Ureter (tissue), 1 donor: Measurements from ENCODE around the gene LRRC4C. TPM values are rescaled to one million over a fixed set of nuclear protein-coding genes. Genes with fewer than 3 reads are reported as not detected.

Experiments
- DNase-seq: peaks from one replicate; pipeline ENCODE4 v3.0.0-alpha.2; 2020; ENCODE audit warnings: low spot score
- total RNA-seq: library from RNA; stranded (reverse); gene quantifications from one replicate; pipeline ENCODE4 v1.2.4, GENCODE V29; 2023
- donor health status: DM: yes; HTN: yes; CAD: no.

Gene LRRC4C
- total RNA-seq, 1 donor from 2014 or later = 3.6 TPM

GRCh38 chr11:41414771-41415440 lies 44.5 kb downstream of the LRRC4C start:
- no peak for DNase-seq

- no peak for DNase-seq
Measured at GRCh38 chr11:41413843-41414242, 45.6 kb downstream of the LRRC4C start.

GRCh38 chr11:41405812-41406211 lies 53.6 kb downstream of the LRRC4C start:
- DNase-seq = no peak

GRCh38 chr11:41404109-41404508 lies 55.3 kb downstream of the LRRC4C start:
- DNase-seq = no peak

- no peak for DNase-seq
Measured at GRCh38 chr11:41403458-41403857, 56.0 kb downstream of the LRRC4C start.

- DNase-seq = no peak
Measured at GRCh38 chr11:41400819-41401382, 58.6 kb downstream of the LRRC4C start.

- DNase-seq = no peak
Measured at GRCh38 chr11:41400124-41400523, 59.3 kb downstream of the LRRC4C start.

GRCh38 chr11:41399323-41399722 lies 60.1 kb downstream of the LRRC4C start:
- no peak for DNase-seq

GRCh38 chr11:41398175-41398574 lies 61.3 kb downstream of the LRRC4C start:
- no peak for DNase-seq

- DNase-seq = no peak
Measured at GRCh38 chr11:41394521-41395195, 64.8 kb downstream of the LRRC4C start.

GRCh38 chr11:41392596-41392995 lies 66.9 kb downstream of the LRRC4C start:
- no peak for DNase-seq

GRCh38 chr11:41389623-41390130 lies 69.8 kb downstream of the LRRC4C start:
- no peak for DNase-seq

- no peak for DNase-seq
Measured at GRCh38 chr11:41384329-41384728, 75.1 kb downstream of the LRRC4C start.

- DNase-seq = no peak
Measured at GRCh38 chr11:41383768-41384167, 75.7 kb downstream of the LRRC4C start.

- no peak for DNase-seq
Measured at GRCh38 chr11:41382927-41383326, 76.5 kb downstream of the LRRC4C start.

- no peak for DNase-seq
Measured at GRCh38 chr11:41379084-41379483, 80.4 kb downstream of the LRRC4C start.

GRCh38 chr11:41377709-41378394 lies 81.6 kb downstream of the LRRC4C start:
- DNase-seq = no peak

- no peak for DNase-seq
Measured at GRCh38 chr11:41351825-41352224, 107.6 kb downstream of the LRRC4C start.

- no peak for DNase-seq
Measured at GRCh38 chr11:41346042-41346441, 113.4 kb downstream of the LRRC4C start.

GRCh38 chr11:41334007-41334933 lies 125.2 kb downstream of the LRRC4C start:
- no peak for DNase-seq

- no peak for DNase-seq
Measured at GRCh38 chr11:41333357-41333756, 126.1 kb downstream of the LRRC4C start.
